Esophagus (tissue), 2 donors: Measurements from ENCODE around the gene ADAMTS15. TPM values are rescaled to one million over a fixed set of nuclear protein-coding genes. Genes with fewer than 3 reads are reported as not detected.
A peak's percentile ranks its signal among the peaks of the same experiment; 100 is the strongest.

ENCODE experiments used
- H3K27ac ChIP-seq, 2 donors: one replicate each; pipeline ENCODE4 v1.5.1; 2013; ENCODE audit warnings: low read depth in 2 of 2, mild to moderate bottlenecking in 2 of 2, inconsistent platforms in 1 of 2, low read length in 1 of 2, moderate library complexity in 1 of 2
- H3K27me3 ChIP-seq, 2 donors: one replicate each; pipeline ENCODE4 v1.6.1; 2013; ENCODE audit warnings: low read length in 2 of 2, control low read depth in 1 of 2, mild to moderate bottlenecking in 1 of 2; ENCODE audit not compliant: insufficient read depth in 2 of 2, control insufficient read depth in 1 of 2
- H3K36me3 ChIP-seq, 2 donors: one replicate each; pipeline ENCODE4 v1.6.1; 2013; ENCODE audit warnings: low read length in 1 of 2; ENCODE audit not compliant: control insufficient read depth in 2 of 2, insufficient read depth in 2 of 2
- H3K4me1 ChIP-seq, 2 donors: one replicate each; pipeline ENCODE4 v1.6.1; 2013; ENCODE audit warnings: low read length in 1 of 2; ENCODE audit not compliant: control insufficient read depth in 2 of 2, insufficient read depth in 2 of 2
- H3K4me3 ChIP-seq, 2 donors: one replicate each; pipeline ENCODE4 v1.5.1; 2013; ENCODE audit warnings: low read length in 2 of 2, mild to moderate bottlenecking in 2 of 2, low read depth in 1 of 2, moderate library complexity in 1 of 2
- H3K9me3 ChIP-seq, 2 donors: one replicate each; pipeline ENCODE4 v1.6.1; 2013; ENCODE audit warnings: mild to moderate bottlenecking in 2 of 2, low read depth in 1 of 2, low read length in 1 of 2, moderate library complexity in 1 of 2; ENCODE audit not compliant: control insufficient read depth in 2 of 2, insufficient read depth in 1 of 2
- WGBS, 2 donors: extraction: QIAGEN DNeasy Blood & Tissue Kit; methylation state at CpG; one replicate each; pipeline ENCODE4 v1.1.7; 2013; 5-methylcytosine and 5-hydroxymethylcytosine counted together
- polyA plus RNA-seq, 2 donors: library from polyadenylated mRNA; stranded (reverse); fragments of 200-250 nt; gene quantifications; one replicate each; pipeline ENCODE4 v1.2.3, GENCODE V29; 2013
- donor health status: healthy with polysubstance abuse.
- donor health status: Bipolar disorder and iron deficiency.

ADAMTS15 gene
- polyA plus RNA-seq, 2 donors, result 0.53 to 0.61 TPM

DNA sequence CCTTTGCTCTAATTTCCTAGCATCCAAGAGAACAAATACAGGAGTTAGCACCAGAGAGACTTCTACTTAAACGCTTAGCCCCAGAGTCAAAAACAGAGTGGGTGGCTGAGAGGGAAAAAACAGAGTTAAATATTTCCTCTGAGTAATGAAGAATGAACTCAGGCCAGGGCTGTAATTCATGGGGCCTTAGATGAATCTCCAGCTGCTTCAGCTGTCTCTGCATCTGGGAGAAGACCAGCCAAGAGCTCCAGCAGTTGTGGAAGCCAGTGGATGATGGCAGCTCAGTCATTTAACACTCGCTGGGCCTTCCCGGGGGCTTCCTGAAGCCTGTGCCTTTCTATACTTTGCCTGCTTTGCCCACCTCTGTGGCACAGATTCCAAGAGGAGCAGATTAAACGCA, 5.7 kb upstream of the ADAMTS15 start:
- Histone ChIP-seq H3K4me1 (peaks cover 0 to 4% of the 10 kb centered on the region in 2 donors), H3K27me3 (no peaks in the 10 kb centered on the region), H3K9me3 (no peaks in the 10 kb centered on the region), H3K27ac (no peak overlapping the region), H3K36me3 (no peaks in the 10 kb centered on the region), H3K4me3 (no peak overlapping the region)
- WGBS, 2 donors, result 70 to 83% methylated on average over 4 of the region's 4 CpGs

DNA sequence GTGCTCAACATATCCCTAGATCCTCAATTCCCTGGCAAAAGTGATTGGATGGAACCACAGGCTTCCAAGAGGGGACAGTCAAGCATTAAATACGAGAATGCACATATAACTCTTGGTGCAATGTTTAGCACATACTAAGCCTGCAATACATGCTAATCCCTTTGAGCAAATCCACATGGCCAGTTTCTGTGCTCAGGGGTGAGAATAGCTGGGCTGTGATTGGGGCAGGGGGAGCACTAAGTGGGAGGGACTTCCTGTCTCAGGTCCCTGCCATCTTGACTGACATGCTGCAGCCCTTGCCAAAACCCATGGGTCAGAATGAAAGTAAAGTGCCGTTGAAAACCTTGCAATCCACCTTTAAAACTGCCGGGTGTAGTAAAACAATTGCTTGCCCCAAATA, 2.7 kb upstream of the ADAMTS15 start:
- H3K36me3 ChIP-seq, result no peaks in the 10 kb centered on the region
- H3K27me3 ChIP-seq, result peaks cover 3% of the 10 kb centered on the region in 2 donors
- no peak overlapping the region for H3K4me3 ChIP-seq
- H3K4me1 ChIP-seq, result peaks cover 2 to 8% of the 10 kb centered on the region in 2 donors
- WGBS, 2 donors, result 86 to 92% methylated on average over 3 of the region's 3 CpGs
- no peaks in the 10 kb centered on the region for H3K9me3 ChIP-seq
- no peak overlapping the region for H3K27ac ChIP-seq

DNA sequence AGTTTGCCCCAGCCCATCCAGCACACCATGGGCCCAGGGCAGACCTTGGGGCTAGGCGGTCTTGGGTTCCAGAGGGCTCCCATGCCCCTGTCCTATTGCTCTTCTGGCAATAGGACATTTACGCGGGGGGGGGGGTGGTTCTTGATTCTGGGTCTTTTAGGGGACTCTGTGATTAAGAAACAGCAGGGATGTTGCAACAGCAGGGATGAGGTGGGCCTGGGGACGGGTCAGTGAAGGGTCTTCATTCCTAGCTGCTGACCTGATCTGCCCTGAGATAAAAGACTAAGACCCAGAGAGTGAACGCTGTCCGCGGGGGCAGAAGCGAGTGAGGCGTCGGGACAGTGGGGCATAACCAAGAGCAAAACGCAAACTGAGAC, 418 bp upstream of the ADAMTS15 start:
- H3K27ac ChIP-seq, result peak overlapping the region; percentile 58 to 70
- 7 to 8% methylated on average over 11 of the region's 11 CpGs for WGBS, 2 donors
- H3K9me3 ChIP-seq, result no peaks in the 10 kb centered on the region
- no peaks in the 10 kb centered on the region for H3K36me3 ChIP-seq
- peak overlapping the region; percentile 54 to 56 for H3K4me3 ChIP-seq
- H3K4me1 ChIP-seq, result peaks cover 6 to 8% of the 10 kb centered on the region in 2 donors
- H3K27me3 ChIP-seq, result peaks cover 3% of the 10 kb centered on the region in 2 donors

DNA sequence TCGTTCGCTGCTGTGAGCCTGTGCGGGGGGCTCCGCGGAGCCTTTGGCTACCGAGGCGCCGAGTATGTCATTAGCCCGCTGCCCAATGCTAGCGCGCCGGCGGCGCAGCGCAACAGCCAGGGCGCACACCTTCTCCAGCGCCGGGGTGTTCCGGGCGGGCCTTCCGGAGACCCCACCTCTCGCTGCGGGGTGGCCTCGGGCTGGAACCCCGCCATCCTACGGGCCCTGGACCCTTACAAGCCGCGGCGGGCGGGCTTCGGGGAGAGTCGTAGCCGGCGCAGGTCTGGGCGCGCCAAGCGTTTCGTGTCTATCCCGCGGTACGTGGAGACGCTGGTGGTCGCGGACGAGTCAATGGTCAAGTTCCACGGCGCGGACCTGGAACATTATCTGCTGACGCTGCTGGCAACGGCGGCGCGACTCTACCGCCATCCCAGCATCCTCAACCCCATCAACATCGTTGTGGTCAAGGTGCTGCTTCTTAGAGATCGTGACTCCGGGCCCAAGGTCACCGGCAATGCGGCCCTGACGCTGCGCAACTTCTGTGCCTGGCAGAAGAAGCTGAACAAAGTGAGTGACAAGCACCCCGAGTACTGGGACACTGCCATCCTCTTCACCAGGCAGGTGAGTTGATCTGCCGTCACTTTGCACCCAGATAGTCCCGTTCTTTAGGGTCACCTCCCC, 1.0 kb downstream of the ADAMTS15 start:
- H3K27ac ChIP-seq, result peak overlapping the region; percentile 26 to 34
- H3K27me3 ChIP-seq, result peaks cover 3% of the 10 kb centered on the region in 2 donors
- H3K4me1 ChIP-seq, result peaks cover 6 to 8% of the 10 kb centered on the region in 2 donors
- peak overlapping the region; percentile 54 to 56 for H3K4me3 ChIP-seq
- H3K9me3 ChIP-seq, result no peaks in the 10 kb centered on the region
- no peaks in the 10 kb centered on the region for H3K36me3 ChIP-seq
- WGBS, 2 donors, result 2 to 5% methylated on average over 64 of the region's 64 CpGs

DNA sequence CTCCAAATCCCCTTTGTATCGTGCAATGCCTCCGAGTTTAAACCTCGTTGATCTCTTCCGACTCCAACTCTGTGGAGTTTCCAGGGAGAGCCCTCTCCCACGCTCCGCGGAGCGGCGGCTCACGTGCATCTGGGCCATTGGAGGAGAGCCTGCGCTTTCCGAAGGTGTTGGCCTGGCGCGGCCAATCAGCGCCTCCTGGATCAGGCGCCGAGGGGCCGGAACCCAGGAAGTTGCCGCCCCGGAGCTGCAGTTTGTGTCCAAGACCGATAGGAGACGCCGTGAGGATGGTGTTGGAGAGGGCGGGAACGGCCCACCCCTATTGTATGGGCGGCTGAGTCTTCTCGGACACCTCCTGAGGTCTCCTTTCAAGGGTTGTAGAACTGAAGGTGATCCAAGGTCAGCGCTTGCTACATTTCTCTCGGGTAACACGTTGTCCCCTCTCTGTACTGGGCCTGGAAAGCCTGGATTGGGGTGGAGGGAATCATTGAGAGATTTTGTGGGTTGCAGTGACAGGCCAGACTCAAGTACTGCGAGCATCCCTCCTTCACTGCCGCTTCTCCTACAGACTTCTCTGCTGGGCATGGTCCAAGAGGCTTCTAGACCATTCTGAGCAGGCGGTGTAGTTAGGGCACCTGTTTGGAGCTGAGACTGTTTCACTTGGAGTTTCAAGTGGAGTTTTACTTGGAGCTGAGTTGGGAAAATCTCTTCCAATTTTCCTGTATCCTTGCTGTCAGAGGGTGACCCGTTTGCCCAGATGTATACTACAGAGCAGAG, 1.7 kb downstream of the ADAMTS15 start:
- Histone ChIP-seq H3K4me1 (peaks cover 6 to 8% of the 10 kb centered on the region in 2 donors), H3K9me3 (no peaks in the 10 kb centered on the region), H3K27ac (peak overlapping the region; percentile 34 to 35), H3K27me3 (peaks cover 3% of the 10 kb centered on the region in 2 donors), H3K36me3 (no peaks in the 10 kb centered on the region), H3K4me3 (peak overlapping the region; percentile 54 to 56)
- 38 to 43% methylated on average over 34 of the region's 34 CpGs for WGBS, 2 donors

DNA sequence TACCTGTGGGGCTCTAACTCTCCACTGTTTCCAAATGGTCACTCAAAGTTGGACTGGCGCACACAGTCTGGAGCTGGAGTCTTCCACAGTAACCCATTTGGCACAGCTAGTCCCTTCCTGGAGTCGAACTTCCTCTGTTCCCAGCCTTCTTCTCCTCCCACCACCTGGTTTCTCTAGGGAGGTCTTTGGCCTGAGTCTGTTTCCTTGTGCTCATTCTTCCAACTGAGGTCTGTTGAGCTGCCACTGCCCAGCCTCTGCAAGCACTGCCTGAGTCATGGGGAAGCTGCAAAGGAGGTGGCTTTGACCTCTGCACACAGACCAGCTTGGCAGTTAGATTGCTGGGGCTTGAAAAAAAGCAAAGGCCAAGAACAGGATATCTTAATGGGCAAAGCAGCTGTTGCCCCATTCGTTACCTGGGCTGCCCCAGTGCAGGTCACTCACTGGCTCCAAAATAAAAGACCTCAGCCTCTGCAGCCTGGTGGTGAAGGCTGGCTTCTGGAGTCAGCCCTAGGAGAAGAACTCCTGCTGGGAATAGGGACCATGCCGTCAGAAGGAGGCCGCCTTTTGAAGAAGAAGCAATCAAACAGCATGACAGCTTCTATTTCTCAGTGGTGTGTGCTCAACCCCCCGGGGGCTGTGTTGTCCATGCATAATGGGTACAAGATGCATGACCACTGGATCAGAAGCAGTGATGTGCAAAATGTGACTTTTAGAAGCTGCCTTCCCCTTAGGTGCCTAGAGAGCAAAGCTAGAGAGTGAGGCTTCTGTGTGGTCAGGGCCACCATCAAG, 3.0 kb downstream of the ADAMTS15 start:
- H3K4me3 ChIP-seq, result no peak overlapping the region

DNA sequence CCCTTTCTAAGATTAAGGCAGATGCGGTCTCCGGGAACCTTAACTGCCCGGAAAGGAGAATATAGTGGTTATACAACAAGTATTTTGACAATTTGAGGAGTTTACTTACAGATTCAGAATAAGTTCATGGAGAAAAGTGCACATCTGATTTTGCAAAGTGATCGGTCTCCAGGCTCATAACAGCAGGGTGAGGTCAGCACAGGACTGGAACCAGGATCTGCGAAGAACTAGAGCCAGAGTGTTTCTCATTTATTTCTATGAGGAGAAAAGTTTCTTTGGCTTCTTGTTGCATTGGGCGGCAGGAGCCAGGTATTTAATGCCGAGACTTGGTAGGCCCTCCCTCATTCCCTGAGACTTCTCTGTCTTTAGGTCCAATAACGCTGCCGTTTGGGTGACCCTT, 3.7 kb downstream of the ADAMTS15 start:
- H3K4me3 ChIP-seq, result no peak overlapping the region
- 85 to 86% methylated on average over 9 of the region's 9 CpGs for WGBS, 2 donors
- H3K4me1 ChIP-seq, result peaks cover 6 to 15% of the 10 kb centered on the region in 2 donors

More for the DNA sequence above, 3.0 kb downstream of the ADAMTS15 start:
- Histone ChIP-seq H3K27me3 (peaks cover 3% of the 10 kb centered on the region in 2 donors), H3K9me3 (no peaks in the 10 kb centered on the region), H3K4me1 (peaks cover 6 to 15% of the 10 kb centered on the region in 2 donors), H3K27ac (no peak overlapping the region), H3K36me3 (no peaks in the 10 kb centered on the region)
- WGBS, 2 donors, result 78 to 79% methylated on average over 6 of the region's 6 CpGs

DNA sequence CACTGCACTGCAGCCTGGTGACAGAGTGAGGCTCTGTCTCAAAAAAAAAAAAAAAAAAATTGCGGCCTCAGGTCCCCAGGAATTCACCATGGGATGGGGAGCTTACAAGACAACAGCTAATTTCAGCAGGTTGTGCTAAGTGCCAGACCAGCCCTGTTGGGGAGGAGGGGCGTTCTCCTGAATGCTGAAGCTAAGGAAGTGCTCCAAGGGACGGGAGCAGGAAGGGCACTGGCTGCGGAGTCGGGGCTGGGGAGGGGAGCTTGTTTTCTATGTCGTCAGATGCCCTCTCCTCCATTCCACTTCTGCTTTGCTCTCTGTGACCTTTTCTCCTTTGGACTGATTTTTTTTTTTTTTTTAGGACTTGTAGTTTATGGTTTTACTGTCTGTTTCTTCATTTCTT, 4.5 kb downstream of the ADAMTS15 start:
- no peaks in the 10 kb centered on the region for H3K36me3 ChIP-seq
- WGBS, 2 donors, result 71 to 75% methylated on average over 6 of the region's 6 CpGs
- H3K9me3 ChIP-seq, result no peaks in the 10 kb centered on the region
- H3K4me1 ChIP-seq, result peaks cover 6 to 15% of the 10 kb centered on the region in 2 donors
- no peak overlapping the region for H3K27ac ChIP-seq
- H3K4me3 ChIP-seq, result no peak overlapping the region
- peaks cover 3% of the 10 kb centered on the region in 2 donors for H3K27me3 ChIP-seq

More for the DNA sequence above, 3.7 kb downstream of the ADAMTS15 start:
- Histone ChIP-seq H3K27ac (no peak overlapping the region), H3K36me3 (no peaks in the 10 kb centered on the region), H3K9me3 (no peaks in the 10 kb centered on the region), H3K27me3 (peaks cover 3% of the 10 kb centered on the region in 2 donors)

DNA sequence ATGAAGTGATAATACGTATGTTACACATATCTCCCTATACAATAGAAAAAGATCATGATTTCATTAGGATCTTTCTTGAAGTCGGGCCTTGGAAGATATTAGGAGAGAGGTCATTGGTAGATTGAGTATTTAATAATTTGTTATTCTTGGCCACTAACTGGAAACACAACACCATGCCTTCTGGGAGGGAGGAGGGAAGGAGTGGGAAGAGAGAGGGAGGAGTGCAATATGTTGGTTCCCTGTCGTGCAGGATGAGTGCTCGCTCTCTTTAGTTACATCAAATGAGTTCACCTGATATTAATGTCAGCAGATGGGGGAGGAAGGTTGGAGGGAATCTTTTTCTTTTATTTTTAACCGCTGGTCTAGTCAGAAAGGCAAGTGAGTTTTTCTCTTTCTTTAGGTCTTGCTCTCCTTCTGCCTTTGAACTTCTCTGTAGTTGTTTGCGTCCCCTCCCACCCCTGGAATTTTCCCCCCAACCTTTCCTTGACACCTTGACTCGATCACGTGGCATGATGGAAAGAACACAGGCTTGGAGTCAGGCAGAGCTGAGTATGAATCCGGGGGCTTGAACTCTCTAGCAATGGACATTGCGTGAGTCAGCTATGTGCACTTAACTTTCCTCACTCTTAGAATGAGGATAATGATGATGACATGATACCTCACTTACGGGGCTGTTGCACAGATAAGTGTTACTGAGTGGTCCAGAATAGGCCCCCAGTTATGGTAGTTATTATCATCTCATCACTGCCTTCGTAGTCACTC, 6.2 kb downstream of the ADAMTS15 start:
- Histone ChIP-seq H3K4me3 (no peak overlapping the region), H3K9me3 (no peaks in the 10 kb centered on the region), H3K4me1 (peaks cover 6 to 10% of the 10 kb centered on the region in 2 donors), H3K36me3 (no peaks in the 10 kb centered on the region), H3K27me3 (peaks cover under 1 to 3% of the 10 kb centered on the region in 2 donors), H3K27ac (no peak overlapping the region)
- 62 to 65% methylated on average over 12 of the region's 12 CpGs for WGBS, 2 donors
